ENCODE results near the gene DIPK1B. TPM values are rescaled to one million over a fixed set of nuclear protein-coding genes. Genes with fewer than 3 reads are reported as not detected.

The DIPK1B gene
- polyA plus RNA-seq, 3 donors, result 0.10 TPM; not detected in 2

- H2AFZ ChIP-seq (ENCODE audit: insufficient read depth, low read depth, low read length, poor library complexity, severe bottlenecking), result no peak overlapping the region
- peaks cover 63% of the 10 kb centered on the region for H4K20me1 ChIP-seq (ENCODE audit: insufficient read depth, low read length)
- Mint-ChIP-seq H3K4me1 (peaks cover 22% of the 10 kb centered on the region), H3K27me3 (ENCODE audit: low read depth in 3 of 3) (peaks cover 5 to 29% (median 14%) of the 10 kb centered on the region in 3 donors), H3K4me3 (no peak overlapping the region), H3K9me3 (no peaks in the 10 kb centered on the region), H3K36me3 (peaks cover 24 to 38% of the 10 kb centered on the region in 2 donors), H3K27ac (peak overlapping the region in 4 of 7 donors; percentile 8 to 80 (median 44))
- no peaks in the 10 kb centered on the region for H3K9me3 ChIP-seq (replicated peaks in 1 of 2; ENCODE audit: control insufficient read depth in 1 of 2, insufficient read depth in 1 of 2, low read length in 2 of 2)
- intact Hi-C loops (cut with micrococcal nuclease), result loop anchor here in 1 of 2 donors (10.0 kb wide), 1 partner anchor 236 kb away; the partner anchor contains the start of gene SEC16A
- H3K79me2 ChIP-seq (ENCODE audit: insufficient read depth, low read length), result peaks cover 21% of the 10 kb centered on the region
- peaks cover 0 to 9% of the 10 kb centered on the region in 2 donors for H3K27me3 ChIP-seq (ENCODE audit: control insufficient read depth in 2 of 2, insufficient read depth in 2 of 2, low read length in 2 of 2)
- peaks cover 40% of the 10 kb centered on the region in 2 donors for H3K36me3 ChIP-seq (replicated peaks in 1 of 2; ENCODE audit: control insufficient read depth in 1 of 2, insufficient read depth in 2 of 2, low read length in 2 of 2)
- peaks cover 11 to 21% of the 10 kb centered on the region in 2 donors for H3K4me1 ChIP-seq (ENCODE audit: control insufficient read depth in 1 of 2, insufficient read depth in 2 of 2, low read length in 2 of 2)
- H3K27ac ChIP-seq (ENCODE audit: low read depth in 1 of 2, low read length in 2 of 2), result no peak overlapping the region
- 85% methylated on average over 11 of the region's 11 CpGs for WGBS (ENCODE audit: insufficient coverage)
- no peak overlapping the region for H3K4me2 ChIP-seq (replicated peaks; ENCODE audit: extremely low read depth, low read length, poor library complexity, severe bottlenecking)
- no peak overlapping the region for H3K4me3 ChIP-seq (replicated peaks in 1 of 3; ENCODE audit: low read depth in 2 of 3, low read length in 3 of 3)
- no peak for DNase-seq
- TF ChIP-seq, protein P1, sequence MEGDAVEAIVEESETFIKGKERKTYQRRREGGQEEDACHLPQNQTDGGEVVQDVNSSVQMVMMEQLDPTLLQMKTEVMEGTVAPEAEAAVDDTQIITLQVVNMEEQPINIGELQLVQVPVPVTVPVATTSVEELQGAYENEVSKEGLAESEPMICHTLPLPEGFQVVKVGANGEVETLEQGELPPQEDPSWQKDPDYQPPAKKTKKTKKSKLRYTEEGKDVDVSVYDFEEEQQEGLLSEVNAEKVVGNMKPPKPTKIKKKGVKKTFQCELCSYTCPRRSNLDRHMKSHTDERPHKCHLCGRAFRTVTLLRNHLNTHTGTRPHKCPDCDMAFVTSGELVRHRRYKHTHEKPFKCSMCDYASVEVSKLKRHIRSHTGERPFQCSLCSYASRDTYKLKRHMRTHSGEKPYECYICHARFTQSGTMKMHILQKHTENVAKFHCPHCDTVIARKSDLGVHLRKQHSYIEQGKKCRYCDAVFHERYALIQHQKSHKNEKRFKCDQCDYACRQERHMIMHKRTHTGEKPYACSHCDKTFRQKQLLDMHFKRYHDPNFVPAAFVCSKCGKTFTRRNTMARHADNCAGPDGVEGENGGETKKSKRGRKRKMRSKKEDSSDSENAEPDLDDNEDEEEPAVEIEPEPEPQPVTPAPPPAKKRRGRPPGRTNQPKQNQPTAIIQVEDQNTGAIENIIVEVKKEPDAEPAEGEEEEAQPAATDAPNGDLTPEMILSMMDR (IDR thresholded peaks at IDR 0.05), result no peak
- no peak overlapping the region for H3K9ac ChIP-seq (ENCODE audit: insufficient read depth, low read length, poor library complexity, severe bottlenecking)
Measured at GRCh38 chr9:136720898-136721338, 8.5 kb downstream of the DIPK1B start.

GRCh38 chr9:136721339-136722092 is 9.1 kb downstream of the DIPK1B start:
- Mint-ChIP-seq H3K4me1 (peaks cover 28% of the 10 kb centered on the region), H3K9me3 (no peaks in the 10 kb centered on the region), H3K36me3 (peaks cover 30 to 44% of the 10 kb centered on the region in 2 donors), H3K27me3 (ENCODE audit: low read depth in 3 of 3) (peaks cover 3 to 23% (median 9%) of the 10 kb centered on the region in 3 donors), H3K27ac (peak overlapping the region in 4 of 7 donors; percentile 41 to 80 (median 44)), H3K4me3 (no peak overlapping the region)
- Histone ChIP-seq H3K27me3 (ENCODE audit: control insufficient read depth in 2 of 2, insufficient read depth in 2 of 2, low read length in 2 of 2) (peaks cover 0 to 9% of the 10 kb centered on the region in 2 donors), H3K4me1 (ENCODE audit: control insufficient read depth in 1 of 2, insufficient read depth in 2 of 2, low read length in 2 of 2) (peaks cover 16 to 27% of the 10 kb centered on the region in 2 donors), H3K36me3 (replicated peaks in 1 of 2; ENCODE audit: control insufficient read depth in 1 of 2, insufficient read depth in 2 of 2, low read length in 2 of 2) (peaks cover 45 to 46% of the 10 kb centered on the region in 2 donors), H3K4me2 (replicated peaks; ENCODE audit: extremely low read depth, low read length, poor library complexity, severe bottlenecking) (no peak overlapping the region), H3K27ac (ENCODE audit: low read depth in 1 of 2, low read length in 2 of 2) (peak overlapping the region in 1 of 2 donors; percentile 8), H3K79me2 (ENCODE audit: insufficient read depth, low read length) (peaks cover 27% of the 10 kb centered on the region), H2AFZ (ENCODE audit: insufficient read depth, low read depth, low read length, poor library complexity, severe bottlenecking) (no peak overlapping the region), H4K20me1 (ENCODE audit: insufficient read depth, low read length) (peaks cover 69% of the 10 kb centered on the region), H3K9ac (ENCODE audit: insufficient read depth, low read length, poor library complexity, severe bottlenecking) (no peak overlapping the region), H3K9me3 (replicated peaks in 1 of 2; ENCODE audit: control insufficient read depth in 1 of 2, insufficient read depth in 1 of 2, low read length in 2 of 2) (no peaks in the 10 kb centered on the region), H3K4me3 (replicated peaks in 1 of 3; ENCODE audit: low read depth in 2 of 3, low read length in 3 of 3) (no peak overlapping the region)
- DNase-seq, result no peak
- intact Hi-C loops (cut with micrococcal nuclease), result loop anchor here in 1 of 2 donors (10.0 kb wide), 1 partner anchor 237 kb away; the partner anchor contains the start of gene SEC16A
- 76% methylated on average over 26 of the region's 30 CpGs for WGBS (ENCODE audit: insufficient coverage)
- TF ChIP-seq, protein P1 (IDR thresholded peaks at IDR 0.05), result no peak

All from CD14-positive monocyte (primary cell).